GM12864 (cell line): Measurements from ENCODE around the gene MEIS3.

Experiments
- DNase-seq: peaks from one replicate; pipeline ENCODE4 v3.0.0-alpha.2; 2011; ENCODE audit warnings: low read depth
- H3K4me3 ChIP-seq: 2 replicates; pipeline ENCODE4 v1.5.1; 2011; ENCODE audit warnings: mild to moderate bottlenecking, low read depth, low read length, control low read depth
- TF ChIP-seq, protein P1 (sequence below): IDR thresholded peaks from 2 replicates; pipeline ENCODE4 v1.5.1; 2011; ENCODE audit warnings: low read depth, mild to moderate bottlenecking, moderate library complexity, low read length, control low read depth, inconsistent platforms; ENCODE audit errors: missing control alignments

Gene MEIS3

DNA sequence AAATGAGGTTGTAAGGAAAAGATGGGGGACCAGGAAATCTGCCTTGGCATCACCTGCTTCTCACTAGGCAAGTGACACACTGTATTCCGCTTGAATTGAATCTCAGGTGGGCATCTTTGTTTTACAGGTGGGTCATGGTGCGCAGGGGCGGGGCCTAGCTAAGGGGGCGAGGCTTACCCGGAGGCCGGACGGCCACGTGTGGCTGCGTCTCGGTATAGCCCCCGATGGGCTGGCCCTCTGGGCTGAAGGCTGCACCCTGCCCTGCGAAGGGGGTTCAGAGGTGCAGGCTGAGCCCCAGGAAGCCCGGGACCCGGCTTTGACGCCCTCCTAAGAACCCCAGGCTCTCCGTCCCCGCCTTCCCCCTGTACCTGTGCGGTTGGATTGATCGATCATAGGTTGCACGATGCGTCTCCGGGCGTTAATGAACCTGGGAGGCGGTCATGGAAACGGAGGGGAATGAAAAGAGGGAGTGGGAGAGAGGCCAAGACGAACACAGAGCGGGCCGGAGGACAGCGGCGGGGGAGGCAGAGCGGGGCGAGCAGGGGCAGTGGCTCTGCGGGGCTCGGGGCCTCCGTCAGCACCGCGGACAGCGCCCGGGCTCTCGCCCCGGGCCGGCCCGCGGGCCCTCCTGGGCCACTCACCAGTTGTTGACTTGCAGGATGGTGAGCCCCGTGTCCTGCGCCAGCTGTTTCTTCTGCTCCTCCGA is 12.5 kb downstream of the MEIS3 start:
- DNase-seq = no peak

DNA sequence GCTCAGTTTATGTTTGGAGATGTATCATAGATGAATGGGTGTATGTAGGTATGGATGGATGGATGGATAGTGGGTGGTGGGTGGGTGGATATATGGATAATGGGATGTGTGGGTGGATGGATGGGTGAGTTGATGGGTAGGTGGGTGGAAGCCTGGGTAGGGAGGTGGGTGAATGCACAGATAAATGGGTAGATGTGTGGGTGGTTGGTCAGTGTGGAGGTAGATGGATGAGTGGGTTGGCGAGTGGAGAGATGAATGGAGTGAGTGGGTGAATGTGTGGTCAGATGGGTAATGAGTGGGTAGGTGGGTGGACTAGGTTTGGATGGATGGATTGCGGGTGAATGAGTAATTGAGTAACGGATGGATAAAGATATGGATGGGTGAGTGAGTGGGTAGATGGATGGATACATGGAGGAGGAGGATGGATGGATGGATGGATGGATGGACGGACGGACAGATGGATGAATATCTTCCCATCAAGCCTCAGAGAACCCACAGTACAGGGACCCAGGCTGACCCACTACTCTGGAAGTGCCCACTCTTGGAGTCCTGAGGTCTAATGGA is 13.4 kb downstream of the MEIS3 start:
- TF ChIP-seq, protein P1, sequence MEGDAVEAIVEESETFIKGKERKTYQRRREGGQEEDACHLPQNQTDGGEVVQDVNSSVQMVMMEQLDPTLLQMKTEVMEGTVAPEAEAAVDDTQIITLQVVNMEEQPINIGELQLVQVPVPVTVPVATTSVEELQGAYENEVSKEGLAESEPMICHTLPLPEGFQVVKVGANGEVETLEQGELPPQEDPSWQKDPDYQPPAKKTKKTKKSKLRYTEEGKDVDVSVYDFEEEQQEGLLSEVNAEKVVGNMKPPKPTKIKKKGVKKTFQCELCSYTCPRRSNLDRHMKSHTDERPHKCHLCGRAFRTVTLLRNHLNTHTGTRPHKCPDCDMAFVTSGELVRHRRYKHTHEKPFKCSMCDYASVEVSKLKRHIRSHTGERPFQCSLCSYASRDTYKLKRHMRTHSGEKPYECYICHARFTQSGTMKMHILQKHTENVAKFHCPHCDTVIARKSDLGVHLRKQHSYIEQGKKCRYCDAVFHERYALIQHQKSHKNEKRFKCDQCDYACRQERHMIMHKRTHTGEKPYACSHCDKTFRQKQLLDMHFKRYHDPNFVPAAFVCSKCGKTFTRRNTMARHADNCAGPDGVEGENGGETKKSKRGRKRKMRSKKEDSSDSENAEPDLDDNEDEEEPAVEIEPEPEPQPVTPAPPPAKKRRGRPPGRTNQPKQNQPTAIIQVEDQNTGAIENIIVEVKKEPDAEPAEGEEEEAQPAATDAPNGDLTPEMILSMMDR = no peak
- no peak overlapping the region for H3K4me3 ChIP-seq
- no peak for DNase-seq

More for the DNA sequence above, 12.5 kb downstream of the MEIS3 start:
- no peak overlapping the region for H3K4me3 ChIP-seq
- TF ChIP-seq, protein P1 = no peak

DNA sequence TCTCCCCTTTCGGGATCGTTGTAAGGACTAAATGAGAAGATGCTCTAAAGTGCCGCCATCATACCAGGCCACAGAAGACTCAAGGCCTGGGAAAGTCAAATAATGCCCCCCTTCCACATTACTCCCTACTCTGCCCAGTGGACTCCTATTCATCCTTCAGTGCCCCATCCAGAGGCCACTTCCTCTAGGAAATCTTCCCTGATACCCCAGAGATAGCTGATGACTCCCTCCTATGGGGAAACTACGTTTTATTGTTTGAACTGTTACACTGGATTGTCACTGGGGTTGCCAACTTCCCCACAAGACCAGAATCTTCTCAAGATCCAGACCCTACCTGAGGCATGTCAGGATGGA is 14.2 kb downstream of the MEIS3 start:
- DNase-seq = no peak
- TF ChIP-seq, protein P1 = no peak
- no peak overlapping the region for H3K4me3 ChIP-seq

DNA sequence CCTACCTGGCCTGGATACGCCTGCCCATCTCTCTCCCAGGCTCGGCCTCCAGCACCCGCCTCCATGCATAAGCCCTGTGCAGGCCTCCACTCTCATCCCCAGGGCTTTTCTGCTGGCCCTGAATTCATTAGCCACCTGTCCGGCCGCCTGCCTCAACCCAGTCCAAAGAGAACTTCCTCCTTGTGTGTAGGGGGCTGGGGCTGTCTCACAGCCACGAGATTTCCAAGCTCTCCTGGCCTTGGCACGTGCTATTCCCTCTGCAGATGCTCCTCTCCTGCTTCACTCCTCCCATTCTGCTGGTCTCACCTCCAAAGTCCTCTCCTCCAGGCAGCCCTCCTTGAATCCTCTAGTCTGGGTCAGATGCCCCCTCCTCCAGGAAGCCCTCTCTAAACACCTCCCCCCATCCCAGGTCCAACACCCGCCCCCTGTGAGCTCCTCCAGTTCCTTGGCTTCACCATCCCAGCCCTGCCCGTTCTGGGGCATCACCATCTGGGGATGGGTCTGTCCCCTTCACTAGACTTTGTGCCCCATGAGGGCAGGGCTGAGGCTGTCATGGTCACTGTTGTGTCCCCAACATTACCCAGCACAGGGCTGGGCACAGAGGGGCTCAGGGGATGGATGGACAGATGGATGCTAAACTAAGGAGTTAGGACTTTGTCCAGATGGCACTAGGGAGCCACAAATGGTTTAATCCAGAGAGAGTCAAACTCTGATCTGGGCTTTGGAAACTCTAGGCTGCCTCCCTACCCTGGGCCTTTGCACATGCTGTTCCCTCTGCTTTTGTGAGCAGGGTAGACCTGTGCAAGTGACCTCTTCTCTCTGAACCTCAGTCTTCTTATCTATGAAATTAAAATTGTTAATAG is 14.8 kb downstream of the MEIS3 start:
- TF ChIP-seq, protein P1 = no peak
- DNase-seq = no peak
- no peak overlapping the region for H3K4me3 ChIP-seq

DNA sequence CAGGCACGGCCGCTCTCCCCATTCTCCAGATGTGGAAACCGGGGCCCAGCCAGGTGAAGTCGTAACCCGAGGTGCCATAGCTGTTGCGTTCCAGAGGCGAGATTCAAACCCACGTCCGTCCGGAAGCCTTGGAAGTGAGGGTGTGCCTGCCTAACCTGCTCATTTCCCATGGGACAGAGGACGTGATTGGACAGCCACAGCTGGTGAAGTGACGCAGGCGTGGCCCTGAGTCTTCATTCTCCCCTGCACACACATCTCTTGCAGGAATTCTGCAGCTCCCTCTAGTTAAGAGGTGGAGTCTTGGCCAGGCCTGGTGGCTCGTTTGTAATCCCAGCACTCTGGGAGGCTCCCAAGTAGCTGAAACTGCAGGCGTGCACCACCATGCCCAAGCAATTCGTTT is 16.8 kb downstream of the MEIS3 start:
- H3K4me3 ChIP-seq = no peak overlapping the region
- DNase-seq = no peak
- TF ChIP-seq, protein P1 = no peak

DNA sequence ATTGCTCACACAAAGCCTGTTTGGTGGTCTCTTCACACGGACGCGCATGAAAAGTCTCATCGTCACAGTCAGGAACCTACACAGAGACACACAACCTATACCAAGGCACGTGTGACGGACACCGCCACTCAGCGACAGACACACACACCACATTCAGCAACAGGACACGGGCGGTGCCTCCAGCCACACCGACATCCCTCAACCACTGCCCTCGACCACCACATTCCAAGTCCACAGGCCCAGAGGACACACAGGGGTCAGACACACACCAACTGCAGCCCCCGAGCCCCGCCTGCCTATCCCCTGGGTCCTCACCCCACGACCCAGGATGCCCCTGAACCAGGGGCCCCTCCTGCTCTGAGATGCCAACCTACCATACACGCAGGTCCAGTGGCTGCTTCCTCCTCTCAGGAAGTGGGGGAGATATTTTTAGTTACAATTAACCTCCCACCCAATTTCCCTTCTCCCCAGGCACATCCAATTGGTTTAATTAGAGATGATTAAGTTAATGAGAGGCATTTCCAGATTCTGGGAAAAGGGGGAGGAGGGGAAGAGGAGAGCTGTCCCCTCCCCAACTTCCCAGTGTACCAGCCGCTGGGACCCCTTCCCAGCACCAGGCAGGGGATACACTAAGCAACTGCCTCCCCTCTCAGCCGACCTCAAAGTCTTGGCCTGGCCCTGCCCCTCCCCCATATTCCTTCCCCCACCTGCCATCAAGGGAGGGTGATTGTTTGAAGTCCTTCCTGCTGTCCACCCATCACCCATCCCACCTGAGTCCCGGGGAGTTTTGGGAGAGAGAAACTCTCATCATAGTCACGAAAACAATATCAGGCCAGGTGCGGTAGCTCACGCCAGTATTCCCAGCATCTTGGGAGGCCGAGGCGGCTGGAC is 20.4 kb downstream of the MEIS3 start:
- TF ChIP-seq, protein P1 = no peak
- H3K4me3 ChIP-seq = no peak overlapping the region
- no peak for DNase-seq
